Globus pallidus (tissue), 1 donor: ENCODE measurements around the gene MBP.
"Not testable (repeated sequence)": the region's sequence is repeated elsewhere in the genome, so short reads cannot be mapped to it uniquely, and the experiment has no call there.

Source experiments
- DNase-seq: peaks from one replicate; pipeline ENCODE4 v3.0.0-alpha.2; 2015; ENCODE audit warnings: low spot score

MBP gene

DNA sequence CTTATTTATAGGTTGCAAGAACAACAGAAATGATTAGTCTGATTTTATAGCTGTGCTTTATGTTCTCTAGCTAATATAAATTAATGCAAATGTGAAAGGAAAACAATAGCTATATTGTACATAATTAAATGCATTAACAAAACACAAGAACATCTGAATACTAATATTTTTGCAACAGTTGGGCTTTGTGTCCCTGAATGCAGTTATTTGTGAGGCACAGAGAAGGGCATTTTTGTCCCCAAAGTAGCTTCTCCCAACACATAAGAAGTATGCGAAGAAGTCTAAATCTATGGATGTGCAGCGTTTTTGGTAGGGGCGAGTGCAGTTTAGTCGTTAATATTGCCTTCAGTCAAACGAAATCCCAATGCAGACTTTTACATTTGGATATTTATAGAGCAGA, 110.0 kb downstream of the MBP start:
- peak; percentile 95 for DNase-seq

GRCh38 chr18:77022116-77022515, 110.5 kb downstream of the MBP start:
- DNase-seq, result no peak

DNA sequence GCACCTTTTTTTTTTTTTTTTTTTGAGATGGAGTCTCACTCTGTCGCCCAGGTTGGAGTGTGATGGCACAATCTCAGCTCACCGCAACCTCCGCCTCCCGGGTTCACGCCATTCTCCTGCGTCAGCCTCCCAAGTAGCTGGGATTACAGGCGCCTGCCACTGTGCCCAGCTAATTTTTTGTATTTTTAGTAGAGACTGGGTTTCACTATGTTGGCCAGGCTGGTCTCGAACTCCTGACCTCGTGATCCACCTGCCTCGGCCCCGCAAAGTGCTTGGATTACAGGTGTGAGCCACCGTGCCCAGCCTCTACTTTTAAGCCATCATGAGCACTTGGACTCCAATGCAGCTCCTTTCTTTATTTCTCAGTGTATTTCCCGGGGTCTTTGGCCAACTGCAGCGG, 111.1 kb downstream of the MBP start:
- not testable (repeated sequence) for DNase-seq

GRCh38 chr18:77021075-77021474, 111.5 kb downstream of the MBP start:
- DNase-seq, result no peak

- peak; percentile 82 for DNase-seq
Measured at GRCh38 chr18:77020561-77020960, 112.0 kb downstream of the MBP start.

- DNase-seq, result no peak
Measured at GRCh38 chr18:77019641-77020040, 112.9 kb downstream of the MBP start.

DNA sequence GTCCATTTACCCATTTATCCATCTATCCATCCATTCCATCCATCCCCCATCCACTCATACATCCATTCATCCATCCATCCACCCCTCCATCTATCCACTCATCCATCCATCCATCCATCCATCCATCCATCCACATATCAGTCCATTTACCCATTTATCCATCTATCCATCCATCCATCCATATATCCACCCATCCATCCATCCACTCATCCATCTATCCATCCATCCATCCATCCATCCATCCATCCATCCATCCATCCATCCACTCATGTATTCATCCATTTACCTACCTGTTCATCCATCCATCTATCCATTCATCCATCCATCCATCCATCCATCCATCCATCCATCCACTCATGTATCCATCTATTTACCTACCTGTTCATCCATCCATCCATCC, 113.9 kb downstream of the MBP start:
- DNase-seq, result not testable (repeated sequence)

DNA sequence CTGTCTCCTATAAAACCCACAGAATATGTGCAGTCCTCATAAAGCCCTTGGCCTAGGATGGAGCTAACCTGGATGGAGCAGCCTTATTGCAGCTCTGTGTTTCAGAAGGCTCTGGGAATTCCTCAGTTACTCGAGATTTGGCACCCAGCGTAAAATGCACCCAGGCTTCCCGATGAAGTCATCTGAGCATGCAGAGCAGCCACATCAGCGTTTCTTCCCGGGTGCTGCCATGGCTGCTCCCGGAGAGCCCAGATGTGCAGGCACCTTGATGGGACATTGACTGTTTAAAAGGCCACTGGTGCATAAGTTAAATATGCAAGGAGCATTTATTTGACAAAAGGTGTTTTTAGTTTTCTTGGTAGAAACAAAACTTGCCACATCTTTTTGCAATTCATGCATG, 115.2 kb downstream of the MBP start:
- no peak for DNase-seq

DNA sequence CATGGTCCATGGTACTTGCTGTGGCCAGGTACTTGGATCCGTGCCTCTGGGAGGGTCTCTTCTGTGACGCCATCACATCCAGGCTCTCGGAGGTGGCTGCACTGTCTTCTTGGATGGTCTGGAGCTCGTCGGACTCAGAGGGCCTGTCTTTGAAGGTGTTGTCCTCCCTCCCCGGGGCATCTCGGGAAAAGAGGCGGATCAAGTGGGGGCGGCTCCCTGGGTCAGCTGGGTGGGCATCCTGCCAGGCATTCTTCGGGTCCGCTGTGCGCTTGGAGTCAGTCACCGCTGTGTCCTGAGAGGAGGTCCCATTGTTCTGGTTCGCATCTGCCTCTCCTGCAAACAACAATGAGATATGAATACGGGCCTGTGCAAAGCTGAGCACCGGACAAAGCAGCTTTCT, 115.6 kb downstream of the MBP start:
- DNase-seq, result peak; percentile 99

DNA sequence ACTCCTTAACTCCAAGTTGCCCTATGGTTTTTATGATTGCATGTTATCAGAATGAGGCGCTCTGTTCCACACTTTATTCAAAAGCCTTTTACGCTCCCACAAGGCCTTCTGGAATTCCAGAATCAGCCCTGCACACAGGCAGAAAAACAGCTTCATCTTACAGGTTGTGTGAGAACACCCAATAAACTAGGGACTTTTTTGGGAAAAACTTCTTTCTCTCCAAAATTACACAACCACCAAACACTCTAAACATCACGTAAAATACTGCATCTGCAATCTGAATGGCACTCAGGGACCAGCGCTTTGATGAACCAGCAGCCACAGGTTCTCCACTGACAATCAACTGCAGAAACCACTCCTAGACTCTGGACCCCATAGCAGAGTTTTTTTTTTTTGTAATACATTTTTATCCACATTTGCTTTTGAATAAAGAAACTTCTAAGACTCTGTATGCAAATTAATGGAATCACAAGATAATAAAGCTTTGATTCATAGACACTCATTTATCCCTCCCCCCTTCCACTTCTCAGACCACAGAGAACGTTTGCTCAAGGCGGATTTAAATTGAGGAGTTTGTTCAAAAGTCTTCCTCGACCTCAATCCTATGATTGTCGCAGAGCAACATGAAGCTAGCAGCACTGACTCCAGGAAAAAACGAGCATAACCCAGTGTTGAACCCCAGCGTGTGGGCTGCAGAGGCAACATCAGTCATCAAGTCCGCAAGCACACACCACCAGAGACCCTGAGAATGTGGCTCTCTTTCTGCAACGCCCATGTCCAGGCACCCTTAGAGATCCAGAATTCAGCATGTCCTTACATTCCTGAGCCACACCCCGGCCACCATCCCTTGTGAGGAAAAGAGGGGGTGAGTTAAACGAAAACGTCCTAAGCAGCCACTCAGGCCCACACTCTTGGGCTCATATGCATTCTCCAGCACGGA, 116.5 kb downstream of the MBP start:
- no peak for DNase-seq

DNA sequence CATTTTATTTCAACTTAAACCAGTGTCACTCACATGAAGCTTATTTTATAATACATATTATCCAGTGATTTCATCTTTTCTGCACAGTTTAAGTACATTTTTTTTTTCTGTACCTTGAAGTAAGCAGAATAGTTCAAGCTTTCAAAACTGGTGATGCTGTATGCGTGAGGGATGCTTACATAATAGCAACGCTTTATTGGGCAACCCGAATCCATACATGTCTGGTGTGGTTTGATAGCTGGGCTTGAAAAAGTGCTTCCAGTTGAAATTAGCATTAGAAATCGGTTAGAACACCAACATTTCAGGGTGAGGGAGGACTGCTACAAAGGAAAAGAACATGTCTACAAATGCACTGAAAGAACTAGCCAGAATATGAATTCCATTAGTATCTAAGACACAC, 117.4 kb downstream of the MBP start:
- DNase-seq, result no peak

DNA sequence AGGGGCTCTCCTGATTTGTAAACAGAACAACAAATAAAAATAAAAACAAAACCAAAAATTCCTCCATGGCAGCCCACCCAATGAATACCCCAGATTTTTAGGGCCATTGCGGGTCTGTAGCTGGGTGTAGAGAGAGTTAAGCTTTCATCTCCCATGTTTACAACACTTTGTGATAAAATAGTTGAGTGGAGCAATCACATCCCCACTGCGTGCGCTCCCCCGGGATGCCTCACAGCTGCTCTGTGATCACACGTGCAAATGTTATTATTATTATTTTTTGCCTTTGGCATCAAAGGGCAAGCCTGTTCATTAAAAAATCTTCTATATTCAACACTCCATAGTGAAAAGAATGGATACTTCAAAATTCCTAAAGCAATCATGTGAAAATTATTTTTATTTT, 118.0 kb downstream of the MBP start:
- no peak for DNase-seq

GRCh38 chr18:77013811-77014521, 118.6 kb downstream of the MBP start:
- peak; percentile 81 for DNase-seq

GRCh38 chr18:77012806-77013541, 119.6 kb downstream of the MBP start:
- DNase-seq, result no peak

DNA sequence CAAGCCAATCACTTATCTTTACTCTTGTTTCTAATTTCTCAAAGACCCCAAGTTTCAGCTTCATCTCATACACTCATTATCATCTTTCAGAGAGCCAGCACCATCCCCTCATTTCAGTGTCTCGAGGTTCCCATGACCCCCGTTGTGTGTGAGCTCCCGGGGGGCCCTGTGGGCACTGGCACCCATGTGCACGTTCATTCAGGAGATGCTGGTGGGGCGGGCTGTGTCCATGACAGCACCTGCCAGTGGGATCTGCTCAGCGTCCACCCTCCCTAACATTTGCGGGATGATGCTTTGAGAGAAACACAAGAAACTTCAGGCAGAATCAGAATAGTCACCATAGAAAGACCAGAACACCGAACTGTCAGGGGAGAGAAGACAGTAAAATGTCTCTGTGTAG, 120.5 kb downstream of the MBP start:
- no peak for DNase-seq

DNA sequence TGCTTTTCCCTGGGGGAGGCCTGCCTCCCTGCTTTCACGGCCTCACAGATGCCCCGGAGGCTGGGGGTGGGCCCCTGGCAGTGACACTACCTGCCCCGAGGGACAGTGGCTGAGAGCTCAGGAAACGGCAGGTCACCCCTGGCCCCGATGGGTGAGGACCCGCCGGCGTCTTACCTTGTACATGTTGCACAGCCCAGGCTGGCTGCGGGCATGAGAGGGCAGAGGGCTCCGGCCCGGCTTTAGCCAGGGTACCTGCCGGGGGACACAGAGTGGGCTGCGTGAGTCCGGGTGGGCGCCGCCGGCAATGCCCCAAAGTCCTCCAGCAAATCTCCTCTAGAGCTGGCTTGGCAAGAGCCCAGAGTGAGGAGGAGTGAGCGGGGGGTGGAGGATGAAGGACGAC, 122.9 kb downstream of the MBP start:
- no peak for DNase-seq

DNA sequence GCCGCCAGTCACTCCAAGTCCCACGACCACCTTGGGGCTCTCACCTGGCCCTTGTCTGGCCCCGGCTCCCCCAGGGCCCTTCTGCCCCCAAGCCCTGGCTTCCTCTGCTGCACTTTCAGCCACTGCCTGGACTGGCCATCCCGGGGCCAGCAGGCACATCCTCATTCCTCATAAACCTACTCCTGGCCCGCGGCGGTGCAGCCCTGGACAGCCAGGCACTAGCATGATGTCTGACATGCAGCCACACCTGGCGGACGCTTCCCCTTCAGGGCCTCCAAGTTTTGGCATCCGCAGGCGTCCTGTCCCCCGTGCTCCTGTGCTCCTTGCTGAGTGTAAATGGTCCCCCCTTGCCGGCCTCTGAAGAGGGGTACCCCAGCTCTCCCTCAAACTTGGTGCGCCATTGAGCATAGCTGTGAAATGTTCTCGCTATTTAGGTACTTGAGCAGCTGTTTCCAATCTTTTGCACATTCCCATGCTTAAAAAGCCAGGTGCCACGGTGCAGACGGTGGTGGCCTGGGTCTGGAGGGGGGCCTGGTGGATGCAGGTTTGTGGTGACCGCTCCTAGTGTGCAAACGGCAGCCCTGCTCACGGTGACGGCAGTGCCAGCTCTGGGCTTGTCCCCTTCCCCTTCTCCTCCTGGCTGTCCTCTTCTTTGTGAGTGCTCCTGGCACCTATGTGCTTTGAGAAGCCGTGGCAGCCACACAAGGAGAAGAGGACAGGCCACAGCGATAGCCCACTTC, 123.8 kb downstream of the MBP start:
- DNase-seq, result no peak

DNA sequence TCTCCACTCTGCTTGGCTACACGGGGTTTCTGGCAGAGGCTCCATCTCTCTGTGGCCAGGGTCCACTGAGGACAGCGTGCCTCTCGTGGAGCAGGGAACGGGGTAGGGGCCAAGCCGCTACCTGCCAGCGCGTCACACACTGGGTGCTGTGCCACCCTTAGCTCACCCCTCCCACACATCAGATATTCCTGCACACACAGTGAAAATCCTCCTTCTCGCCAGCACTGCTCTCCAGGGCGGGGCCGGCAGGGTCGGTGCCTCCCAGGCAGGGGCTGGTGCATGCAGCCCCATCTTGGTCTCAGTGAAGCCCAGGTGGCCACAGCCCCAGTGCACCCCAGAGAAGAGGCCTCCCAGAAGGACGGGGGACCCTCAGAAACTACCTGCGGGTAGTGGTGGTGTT, 124.6 kb downstream of the MBP start:
- no peak for DNase-seq

DNA sequence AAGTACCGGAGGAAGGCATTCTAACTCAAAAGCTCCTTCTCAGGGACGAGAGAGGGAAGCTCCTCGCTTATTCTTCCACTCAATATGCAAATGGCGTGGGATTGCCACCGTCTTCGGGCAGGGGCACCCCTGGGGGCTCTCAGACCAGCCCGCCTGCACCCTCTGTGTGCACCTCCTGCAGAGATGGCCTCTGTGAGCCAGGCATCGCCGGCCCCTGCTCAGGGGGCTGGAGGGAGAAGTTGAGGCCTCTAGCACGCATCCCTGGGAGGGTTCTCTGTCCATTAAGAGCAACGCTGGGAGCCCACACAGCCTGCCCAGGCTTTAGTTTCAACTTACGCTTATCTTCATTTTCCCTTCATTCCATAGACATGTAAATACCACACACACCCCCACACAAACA, 125.3 kb downstream of the MBP start:
- DNase-seq, result no peak

- no peak for DNase-seq
Measured at GRCh38 chr18:77006305-77007175, 126.0 kb downstream of the MBP start.

DNA sequence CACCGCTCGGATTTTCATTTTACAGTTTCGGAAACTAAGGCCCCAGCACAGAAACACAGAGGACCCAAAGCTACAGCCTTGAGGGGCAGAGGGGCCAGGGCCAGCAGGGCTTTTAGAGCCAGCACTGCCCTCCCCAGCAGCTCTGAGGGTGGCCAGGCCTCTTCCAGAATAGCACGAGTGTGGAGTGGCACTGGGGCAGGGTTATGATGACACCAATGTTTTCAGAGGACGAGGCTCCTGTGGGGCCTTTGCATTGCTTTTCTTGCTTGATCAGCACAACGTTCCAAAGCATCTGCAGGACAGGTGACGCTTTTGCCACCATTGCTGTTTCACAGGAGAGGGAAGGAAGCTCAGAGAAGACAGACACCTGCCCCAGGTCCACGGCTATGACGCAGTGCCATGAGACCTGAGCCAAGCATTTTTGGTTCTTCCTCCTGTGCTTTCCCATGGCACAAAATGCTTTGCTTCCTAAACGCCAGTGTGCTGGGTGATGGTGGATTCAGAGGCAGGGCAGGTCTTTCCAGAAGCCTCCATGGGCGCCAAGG, 126.9 kb downstream of the MBP start:
- no peak for DNase-seq
